ENCODE measurements around the gene SUN1.

DNA sequence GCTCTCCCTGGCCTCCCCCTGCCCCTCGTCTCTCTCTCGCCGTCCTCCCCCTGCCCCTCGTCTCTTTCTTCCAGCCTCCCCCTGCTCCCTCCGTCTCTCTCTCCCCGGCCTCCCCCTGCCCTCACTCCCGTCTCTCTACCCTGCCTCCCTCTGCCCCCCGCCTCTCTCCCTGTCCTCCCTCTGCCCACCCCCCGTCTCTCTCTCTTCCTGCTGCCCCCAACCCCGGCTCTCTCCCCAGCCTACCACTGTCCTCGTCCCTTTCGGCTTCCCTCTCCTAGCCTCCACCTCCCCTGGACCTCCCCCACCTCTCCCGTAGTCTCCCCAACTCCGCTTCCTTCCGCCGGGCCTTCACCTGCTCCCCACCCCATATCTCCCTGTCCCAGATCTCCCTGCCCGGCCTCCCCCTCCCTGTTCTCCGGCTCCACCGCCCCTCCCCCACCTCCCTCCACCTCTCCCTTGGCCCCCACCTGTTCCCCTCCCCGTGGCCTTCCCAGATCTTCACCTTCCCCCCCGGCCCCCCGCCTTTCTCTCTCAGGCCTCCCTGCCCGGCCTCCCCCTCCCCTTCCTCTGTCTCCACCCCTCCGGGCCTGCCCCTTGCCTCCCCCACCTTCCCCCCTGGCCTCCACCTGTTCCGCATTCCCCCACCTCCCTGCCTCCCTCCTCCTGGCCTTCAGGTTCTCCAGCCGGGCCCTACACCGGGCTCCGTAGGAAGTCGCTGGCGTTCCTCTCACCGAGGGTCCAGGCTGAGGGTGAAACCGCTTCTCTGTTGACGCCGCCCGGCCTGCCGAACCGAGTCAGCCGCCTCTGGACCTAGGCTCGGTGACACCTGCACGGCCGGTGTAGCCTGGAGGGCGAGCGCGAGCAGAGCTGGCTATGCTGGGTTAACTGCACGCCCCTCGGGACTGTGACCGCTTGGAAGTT is 45.3 kb downstream of the SUN1 start:
- TF ChIP-seq, protein P1, sequence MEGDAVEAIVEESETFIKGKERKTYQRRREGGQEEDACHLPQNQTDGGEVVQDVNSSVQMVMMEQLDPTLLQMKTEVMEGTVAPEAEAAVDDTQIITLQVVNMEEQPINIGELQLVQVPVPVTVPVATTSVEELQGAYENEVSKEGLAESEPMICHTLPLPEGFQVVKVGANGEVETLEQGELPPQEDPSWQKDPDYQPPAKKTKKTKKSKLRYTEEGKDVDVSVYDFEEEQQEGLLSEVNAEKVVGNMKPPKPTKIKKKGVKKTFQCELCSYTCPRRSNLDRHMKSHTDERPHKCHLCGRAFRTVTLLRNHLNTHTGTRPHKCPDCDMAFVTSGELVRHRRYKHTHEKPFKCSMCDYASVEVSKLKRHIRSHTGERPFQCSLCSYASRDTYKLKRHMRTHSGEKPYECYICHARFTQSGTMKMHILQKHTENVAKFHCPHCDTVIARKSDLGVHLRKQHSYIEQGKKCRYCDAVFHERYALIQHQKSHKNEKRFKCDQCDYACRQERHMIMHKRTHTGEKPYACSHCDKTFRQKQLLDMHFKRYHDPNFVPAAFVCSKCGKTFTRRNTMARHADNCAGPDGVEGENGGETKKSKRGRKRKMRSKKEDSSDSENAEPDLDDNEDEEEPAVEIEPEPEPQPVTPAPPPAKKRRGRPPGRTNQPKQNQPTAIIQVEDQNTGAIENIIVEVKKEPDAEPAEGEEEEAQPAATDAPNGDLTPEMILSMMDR (IDR thresholded peaks at IDR 0.05; ENCODE audit: low read depth, low read length): no peak
- no peak for TF ChIP-seq EZH2phosphoT487 (IDR thresholded peaks at IDR 0.05; ENCODE audit: low read depth)

Data from OCI-LY3 (cell line).